Measurements from ENCODE around the gene ARMH2.

- TF ChIP-seq, protein P1, sequence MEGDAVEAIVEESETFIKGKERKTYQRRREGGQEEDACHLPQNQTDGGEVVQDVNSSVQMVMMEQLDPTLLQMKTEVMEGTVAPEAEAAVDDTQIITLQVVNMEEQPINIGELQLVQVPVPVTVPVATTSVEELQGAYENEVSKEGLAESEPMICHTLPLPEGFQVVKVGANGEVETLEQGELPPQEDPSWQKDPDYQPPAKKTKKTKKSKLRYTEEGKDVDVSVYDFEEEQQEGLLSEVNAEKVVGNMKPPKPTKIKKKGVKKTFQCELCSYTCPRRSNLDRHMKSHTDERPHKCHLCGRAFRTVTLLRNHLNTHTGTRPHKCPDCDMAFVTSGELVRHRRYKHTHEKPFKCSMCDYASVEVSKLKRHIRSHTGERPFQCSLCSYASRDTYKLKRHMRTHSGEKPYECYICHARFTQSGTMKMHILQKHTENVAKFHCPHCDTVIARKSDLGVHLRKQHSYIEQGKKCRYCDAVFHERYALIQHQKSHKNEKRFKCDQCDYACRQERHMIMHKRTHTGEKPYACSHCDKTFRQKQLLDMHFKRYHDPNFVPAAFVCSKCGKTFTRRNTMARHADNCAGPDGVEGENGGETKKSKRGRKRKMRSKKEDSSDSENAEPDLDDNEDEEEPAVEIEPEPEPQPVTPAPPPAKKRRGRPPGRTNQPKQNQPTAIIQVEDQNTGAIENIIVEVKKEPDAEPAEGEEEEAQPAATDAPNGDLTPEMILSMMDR (IDR thresholded peaks at IDR 0.05), result no peak
- TF ChIP-seq POLR2A (IDR thresholded peaks at IDR 0.05), result no peak
Measured at GRCh38 chr6:24752503-24752902, 46.2 kb downstream of the ARMH2 start.
